Panc1 (cell line): Measurements from ENCODE around the gene LRFN2. TPM values are rescaled to one million over a fixed set of nuclear protein-coding genes. Genes with fewer than 3 reads are reported as not detected.

Source experiments
- ATAC-seq: fragments of 200-7000 bp; cut with Tn5 transposase; 2 replicates; pipeline ENCODE4 v1.9.1; 2020; ENCODE audit warnings: mild to moderate bottlenecking, moderate library complexity
- BruUV-seq: library from RNA; stranded (reverse); fragments of 400-500 nt; replicated peaks from 2 replicates; lab custom pipeline; 2021; lab: Mats Ljungman, UMichigan
- CTCF ChIA-PET: fragments of 300-600 bp; sonication (Branson Sonifier 250); formaldehyde crosslinking; loops from one replicate; lab custom pipeline; 2022; ENCODE audit warnings: antibody characterized with exemption; lab: Charles Lee
- POLR2A ChIA-PET: fragments of 300-600 bp; sonication (Branson Sonifier 250); formaldehyde crosslinking; loops from one replicate; lab custom pipeline; 2022; ENCODE audit warnings: antibody characterized with exemption; lab: Charles Lee
- DNase-seq: peaks from one replicate; pipeline ENCODE4 v3.0.0-alpha.2; 2010; ENCODE audit warnings: low read depth, low spot score
- H3K27ac ChIP-seq: 2 replicates; pipeline ENCODE4 v1.5.1; 2011; ENCODE audit warnings: mild to moderate bottlenecking, low read length, inconsistent platforms
- H3K27me3 ChIP-seq: fragments of 200-500 bp; sonication (Bioruptor generic); 2 replicates; pipeline ENCODE4 v1.6.0; 2014; ENCODE audit warnings: low read length, inconsistent platforms; ENCODE audit not compliant: control insufficient read depth, insufficient read depth
- H3K36me3 ChIP-seq: fragments of 200-500 bp; sonication (Bioruptor generic); 2 replicates; pipeline ENCODE4 v1.5.1; 2014; ENCODE audit warnings: inconsistent platforms, mild to moderate bottlenecking, low read length, moderate library complexity; ENCODE audit not compliant: control insufficient read depth, insufficient read depth
- H3K4me1 ChIP-seq: 2 replicates; pipeline ENCODE4 v1.5.1; 2011; ENCODE audit warnings: inconsistent platforms, mild to moderate bottlenecking, low read length, moderate library complexity; ENCODE audit not compliant: control insufficient read depth, insufficient read depth
- H3K4me3 ChIP-seq, 2 experiments: 2 replicates each; pipeline ENCODE4 v1.5.1; 2011 to 2012; ENCODE audit warnings: low read depth in 2 of 2, low read length in 2 of 2, mild to moderate bottlenecking in 2 of 2, inconsistent platforms in 1 of 2, moderate library complexity in 1 of 2
- H3K9me3 ChIP-seq: fragments of 200-500 bp; sonication (Bioruptor generic); 2 replicates; pipeline ENCODE4 v1.5.1; 2014; ENCODE audit warnings: low read depth, mild to moderate bottlenecking, inconsistent platforms, low read length, moderate library complexity; ENCODE audit not compliant: control insufficient read depth, insufficient read depth
- CTCF ChIP-seq: fragments of 450-650 bp; IDR thresholded peaks from 2 replicates; pipeline ENCODE4 v1.5.1; 2017; ENCODE audit warnings: mild to moderate bottlenecking
- POLR2AphosphoS5 ChIP-seq: IDR thresholded peaks from 2 replicates; pipeline ENCODE4 v1.6.1; 2012; ENCODE audit warnings: mild to moderate bottlenecking, low read depth, low read length, moderate library complexity
- REST ChIP-seq, 2 experiments: IDR thresholded peaks; 2 replicates each; pipeline ENCODE4 v1.6.1; 2011 to 2012; ENCODE audit warnings: low read depth in 2 of 2, control low read depth in 1 of 2, low read length in 1 of 2, mild to moderate bottlenecking in 1 of 2, moderate library complexity in 1 of 2; ENCODE audit not compliant: insufficient read depth in 1 of 2
- SIN3A ChIP-seq: IDR thresholded peaks from 2 replicates; pipeline ENCODE4 v1.6.1; 2012; ENCODE audit warnings: low read depth, mild to moderate bottlenecking, low read length, moderate library complexity, borderline replicate concordance; ENCODE audit not compliant: insufficient read depth
- TCF7L2 ChIP-seq: IDR thresholded peaks from 2 replicates; pipeline ENCODE4 v1.6.1; 2011; ENCODE audit warnings: mild to moderate bottlenecking, low read depth, low read length, inconsistent platforms
- in situ Hi-C: cut with HindIII; loops from 2 replicates; pipeline ENCODE4 v1.10.0; 2016; ENCODE audit warnings: low sequenced_read_pairs, low pct_unique_long_range_greater_than_20kb
- intact Hi-C: fragments of 100-400 bp; cut with micrococcal nuclease; formaldehyde crosslinking; loops from one replicate; pipeline ENCODE4 v1.10.0; 2022; ENCODE audit not compliant: unreplicated experiment
- total RNA-seq: library from RNA; stranded (reverse); gene quantifications from one replicate; pipeline ENCODE4 v1.2.1, GENCODE V29; 2021; ENCODE audit not compliant: unreplicated experiment

LRFN2 gene
- total RNA-seq, 1 experiment from 2014 or later, result 0.05 TPM

GRCh38 chr6:40343877-40344565 is 243.1 kb downstream of the LRFN2 start:
- DNase-seq, result no peak
- BruUV-seq, result no TSS peak
- Histone ChIP-seq H3K9me3 (no peaks in the 10 kb centered on the region), H3K4me3 (no peak overlapping the region), H3K36me3 (no peaks in the 10 kb centered on the region), H3K4me1 (no peaks in the 10 kb centered on the region), H3K27me3 (peaks cover 3% of the 10 kb centered on the region; the same call in 1 of the 2 replicates), H3K27ac (no peak overlapping the region)
- in situ Hi-C loops, result no loop called here
- CTCF ChIA-PET, result no interaction called here
- intact Hi-C loops, result no loop called here
- TF ChIP-seq TCF7L2 (no peak), CTCF (no peak), REST (IDR thresholded peaks at IDR 0.05; ENCODE audit: insufficient read depth in 1 of 2, low read depth in 2 of 2, low read length in 1 of 2) (no peak), POLR2AphosphoS5 (no peak), SIN3A (no peak)
- POLR2A ChIA-PET, result no interaction called here
- ATAC-seq, result no peak

DNA sequence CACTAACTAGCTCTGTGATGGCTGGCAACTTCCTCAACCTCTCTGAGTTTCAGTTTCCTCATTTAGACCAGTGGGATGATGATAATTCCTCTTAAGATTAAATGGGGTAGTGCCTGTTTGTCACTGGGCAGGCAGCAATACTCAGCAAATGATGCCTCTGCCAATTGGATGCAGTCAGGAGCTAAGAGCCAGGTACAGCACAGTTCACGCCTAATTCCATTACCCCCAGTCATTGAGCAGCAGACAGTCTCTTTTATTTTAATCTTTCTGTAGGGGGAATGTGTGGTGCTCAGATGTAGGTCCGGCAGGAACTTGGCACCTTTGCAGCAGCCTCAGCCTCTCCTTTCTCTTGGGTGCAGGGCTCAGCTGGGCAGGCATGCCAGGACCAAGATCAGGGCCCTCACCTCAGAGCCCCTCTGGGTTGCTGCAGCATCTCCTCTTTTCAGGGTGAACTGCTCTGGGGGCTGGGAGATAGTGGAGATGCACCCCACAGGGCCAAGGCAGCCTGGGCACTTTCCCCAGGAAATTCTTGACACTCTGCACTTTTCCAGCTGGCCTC is 243.8 kb downstream of the LRFN2 start:
- H3K27ac ChIP-seq, result no peak overlapping the region
- intact Hi-C loops (no loop called here), in situ Hi-C loops (no loop called here)
- DNase-seq, result no peak
- CTCF ChIA-PET, result no interaction called here
- H3K36me3 ChIP-seq, result no peaks in the 10 kb centered on the region
- no peak for ATAC-seq
- H3K4me1 ChIP-seq, result no peaks in the 10 kb centered on the region
- H3K4me3 ChIP-seq, result no peak overlapping the region
- peaks cover 3% of the 10 kb centered on the region; the same call in 1 of the 2 replicates for H3K27me3 ChIP-seq
- no peak for TF ChIP-seq POLR2AphosphoS5
- TF ChIP-seq CTCF, result no peak
- TF ChIP-seq SIN3A, result no peak
- no peak for TF ChIP-seq REST (IDR thresholded peaks at IDR 0.05; ENCODE audit: insufficient read depth in 1 of 2, low read depth in 2 of 2, low read length in 1 of 2)
- no peak for TF ChIP-seq TCF7L2
- POLR2A ChIA-PET, result no interaction called here
- no TSS peak for BruUV-seq
- no peaks in the 10 kb centered on the region for H3K9me3 ChIP-seq
